CD14-positive monocyte (primary cell): ENCODE results near the gene PDE8B. TPM values are rescaled to one million over a fixed set of nuclear protein-coding genes. Genes with fewer than 3 reads are reported as not detected.

Source experiments
- DNase-seq, 3 donors: peaks; one replicate each; pipeline ENCODE4 v3.0.0-alpha.2; 2011 to 2022
- H2AFZ ChIP-seq: 2 replicates; pipeline ENCODE4 v1.6.0; 2012; ENCODE audit warnings: mild to moderate bottlenecking, low read depth, low read length, inconsistent platforms; ENCODE audit not compliant: insufficient read depth, poor library complexity, severe bottlenecking
- H3K27ac ChIP-seq, 2 donors: 1 replicate in 1 of 2; 2 replicates in 1 of 2; pipeline ENCODE4 v1.5.1; 2012 to 2013; ENCODE audit warnings: low read length in 2 of 2, control low read depth in 1 of 2, inconsistent platforms in 1 of 2, low read depth in 1 of 2, mild to moderate bottlenecking in 1 of 2
- H3K27me3 ChIP-seq, 2 donors: one replicate each; pipeline versions ENCODE4 v1.6.0 to v1.6.1; 2011 to 2013; ENCODE audit warnings: low read length in 2 of 2; ENCODE audit not compliant: control insufficient read depth in 2 of 2, insufficient read depth in 2 of 2
- H3K36me3 ChIP-seq, 2 donors: replicated peaks in 1 of 2; 1 replicate in 1 of 2; 2 replicates in 1 of 2; pipeline versions ENCODE4 v1.5.1 to v1.6.1; 2012 to 2013; ENCODE audit warnings: low read length in 2 of 2, control low read depth in 1 of 2, inconsistent platforms in 1 of 2, mild to moderate bottlenecking in 1 of 2; ENCODE audit not compliant: insufficient read depth in 2 of 2, control insufficient read depth in 1 of 2
- H3K4me1 ChIP-seq, 2 donors: 1 replicate in 1 of 2; 2 replicates in 1 of 2; pipeline versions ENCODE4 v1.5.1 to v1.6.1; 2012 to 2013; ENCODE audit warnings: low read length in 2 of 2, control low read depth in 1 of 2, inconsistent platforms in 1 of 2, mild to moderate bottlenecking in 1 of 2, moderate library complexity in 1 of 2; ENCODE audit not compliant: insufficient read depth in 2 of 2, control insufficient read depth in 1 of 2
- H3K4me2 ChIP-seq: replicated peaks from 2 replicates; pipeline ENCODE3; 2012; ENCODE audit warnings: low read length, moderate library complexity, mild to moderate bottlenecking; ENCODE audit not compliant: poor library complexity, severe bottlenecking; ENCODE audit errors: extremely low read depth
- H3K4me3 ChIP-seq, 3 experiments: fragments of 200-600 bp in 1 of 3; sonication (generic) in 1 of 3; replicated peaks in 1 of 3; 1 replicate in 2 of 3; 2 replicates in 1 of 3; pipeline ENCODE4 v1.5.1; 2011 to 2013; ENCODE audit warnings: low read length in 3 of 3, mild to moderate bottlenecking in 3 of 3, control low read depth in 2 of 3, low read depth in 2 of 3, inconsistent platforms in 1 of 3, moderate library complexity in 1 of 3
- H3K79me2 ChIP-seq: 2 replicates; pipeline ENCODE4 v1.6.0; 2012; ENCODE audit warnings: mild to moderate bottlenecking, control low read depth, inconsistent platforms, low read length, moderate library complexity; ENCODE audit not compliant: insufficient read depth
- H3K9ac ChIP-seq: 2 replicates; pipeline ENCODE4 v1.6.0; 2017; ENCODE audit warnings: low read length, mild to moderate bottlenecking; ENCODE audit not compliant: insufficient read depth, poor library complexity, severe bottlenecking
- H3K9me3 ChIP-seq, 2 donors: replicated peaks in 1 of 2; 1 replicate in 1 of 2; 2 replicates in 1 of 2; pipeline versions ENCODE4 v1.5.1 to v1.6.1; 2012 to 2013; ENCODE audit warnings: low read length in 2 of 2, control low read depth in 1 of 2; ENCODE audit not compliant: control insufficient read depth in 1 of 2, insufficient read depth in 1 of 2
- H4K20me1 ChIP-seq: 2 replicates; pipeline ENCODE4 v1.6.0; 2012; ENCODE audit warnings: mild to moderate bottlenecking, low read length, control low read depth, moderate library complexity; ENCODE audit not compliant: insufficient read depth
- H3K27ac Mint-ChIP-seq, 7 donors: one replicate each; pipeline ENCODE4 v1.8.0; 2020; ENCODE audit warnings: mild to moderate bottlenecking in 7 of 7, mixed read lengths in 7 of 7, moderate library complexity in 6 of 7, inconsistent platforms in 2 of 7
- H3K27me3 Mint-ChIP-seq, 3 donors: one replicate each; pipeline ENCODE4 v1.8.0; 2021 to 2022; ENCODE audit warnings: low read depth in 3 of 3, mild to moderate bottlenecking in 3 of 3, mixed read lengths in 3 of 3, moderate library complexity in 3 of 3, inconsistent platforms in 1 of 3
- H3K36me3 Mint-ChIP-seq, 2 donors: one replicate each; pipeline ENCODE4 v1.8.0; 2020; ENCODE audit warnings: mixed read lengths in 2 of 2, inconsistent platforms in 1 of 2, mild to moderate bottlenecking in 1 of 2
- H3K4me1 Mint-ChIP-seq: one replicate; pipeline ENCODE4 v1.8.0; 2020; ENCODE audit warnings: mild to moderate bottlenecking, mixed read lengths
- H3K4me3 Mint-ChIP-seq, 2 donors: one replicate each; pipeline ENCODE4 v1.8.0; 2020; ENCODE audit warnings: mild to moderate bottlenecking in 2 of 2, mixed read lengths in 2 of 2, moderate library complexity in 1 of 2
- H3K9me3 Mint-ChIP-seq, 7 donors: one replicate each; pipeline ENCODE4 v1.8.0; 2020 to 2022; ENCODE audit warnings: mixed read lengths in 7 of 7, mild to moderate bottlenecking in 6 of 7, moderate library complexity in 6 of 7, inconsistent platforms in 2 of 7
- WGBS: methylation state at CpG from one replicate; pipeline ENCODE4 v1.1.5; 2013; ENCODE audit warnings: missing lambda C conversion rate; ENCODE audit not compliant: insufficient coverage; 5-methylcytosine and 5-hydroxymethylcytosine counted together
- intact Hi-C, 2 donors: fragments of 100-400 bp; cut with micrococcal nuclease; formaldehyde crosslinking; loops; one replicate each; pipeline versions ENCODE4 v1.15.0 to v1.15.1; 2023
- polyA plus RNA-seq, 3 donors: library from polyadenylated mRNA; depleted of rRNA in 1 of 3; unstranded in 2 of 3; stranded (reverse) in 1 of 3; fragments of 300-500 nt in 2 of 3; fragments of >200 nt in 1 of 3; fragmentation: Illumina TruSeq in 2 of 3; gene quantifications; 1 replicate in 2 of 3; 2 replicates in 1 of 3; pipeline ENCODE4 v1.2.3, GENCODE V29; 2012 to 2021
- TF ChIP-seq, protein P1 (sequence below): fragments of 200-600 bp; IDR thresholded peaks from one replicate; pipeline ENCODE4 v1.8.0; 2022; ENCODE audit warnings: antibody characterized with exemption, mild to moderate bottlenecking

PDE8B gene
- polyA plus RNA-seq, 3 donors, result 0.11 to 0.61 (median 0.29) TPM

GRCh38 chr5:77390221-77390620 lies 179.7 kb downstream of the PDE8B start:
- 100% methylated on average over 1 of the region's 3 CpGs for WGBS
- Histone ChIP-seq H3K4me3 (no peak overlapping the region), H3K9ac (no peak overlapping the region), H3K4me2 (no peak overlapping the region), H3K27ac (no peak overlapping the region), H3K27me3 (no peaks in the 10 kb centered on the region), H3K9me3 (no peaks in the 10 kb centered on the region), H3K4me1 (no peaks in the 10 kb centered on the region), H3K36me3 (no peaks in the 10 kb centered on the region), H2AFZ (no peak overlapping the region), H4K20me1 (no peaks in the 10 kb centered on the region), H3K79me2 (no peaks in the 10 kb centered on the region)
- Mint-ChIP-seq H3K27me3 (peaks cover 0 to 4% (median 1%) of the 10 kb centered on the region in 3 donors), H3K36me3 (no peaks in the 10 kb centered on the region), H3K9me3 (peaks cover 2 to 15% (median 6%) of the 10 kb centered on the region in 7 donors), H3K27ac (no peak overlapping the region), H3K4me3 (no peak overlapping the region), H3K4me1 (no peaks in the 10 kb centered on the region)
- intact Hi-C loops, result no loop called here
- TF ChIP-seq, protein P1, sequence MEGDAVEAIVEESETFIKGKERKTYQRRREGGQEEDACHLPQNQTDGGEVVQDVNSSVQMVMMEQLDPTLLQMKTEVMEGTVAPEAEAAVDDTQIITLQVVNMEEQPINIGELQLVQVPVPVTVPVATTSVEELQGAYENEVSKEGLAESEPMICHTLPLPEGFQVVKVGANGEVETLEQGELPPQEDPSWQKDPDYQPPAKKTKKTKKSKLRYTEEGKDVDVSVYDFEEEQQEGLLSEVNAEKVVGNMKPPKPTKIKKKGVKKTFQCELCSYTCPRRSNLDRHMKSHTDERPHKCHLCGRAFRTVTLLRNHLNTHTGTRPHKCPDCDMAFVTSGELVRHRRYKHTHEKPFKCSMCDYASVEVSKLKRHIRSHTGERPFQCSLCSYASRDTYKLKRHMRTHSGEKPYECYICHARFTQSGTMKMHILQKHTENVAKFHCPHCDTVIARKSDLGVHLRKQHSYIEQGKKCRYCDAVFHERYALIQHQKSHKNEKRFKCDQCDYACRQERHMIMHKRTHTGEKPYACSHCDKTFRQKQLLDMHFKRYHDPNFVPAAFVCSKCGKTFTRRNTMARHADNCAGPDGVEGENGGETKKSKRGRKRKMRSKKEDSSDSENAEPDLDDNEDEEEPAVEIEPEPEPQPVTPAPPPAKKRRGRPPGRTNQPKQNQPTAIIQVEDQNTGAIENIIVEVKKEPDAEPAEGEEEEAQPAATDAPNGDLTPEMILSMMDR, result no peak
- DNase-seq, result no peak

DNA sequence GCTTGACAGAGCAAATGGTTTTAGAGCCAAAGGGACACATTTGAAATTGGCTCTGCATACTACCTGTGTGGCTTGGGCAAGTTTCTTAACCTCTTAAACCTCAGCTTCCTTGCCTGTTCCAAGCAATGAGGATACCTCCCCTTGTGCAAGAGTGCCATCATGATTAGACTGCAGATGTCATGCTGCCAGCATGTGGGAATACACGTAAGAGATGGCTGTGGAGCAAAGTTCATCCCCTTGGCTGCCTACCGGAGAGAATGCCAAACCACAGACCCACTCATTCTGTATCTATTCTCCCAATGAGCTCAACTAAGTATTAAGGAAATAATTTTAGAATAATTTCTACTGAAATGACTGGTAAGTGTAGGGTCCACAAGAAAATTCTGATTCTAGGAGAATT lies 180.3 kb downstream of the PDE8B start:
- Histone ChIP-seq H3K9ac (no peak overlapping the region), H3K4me2 (no peak overlapping the region), H3K36me3 (no peaks in the 10 kb centered on the region), H3K27ac (no peak overlapping the region), H3K4me1 (no peaks in the 10 kb centered on the region), H3K79me2 (no peaks in the 10 kb centered on the region), H3K9me3 (no peaks in the 10 kb centered on the region), H2AFZ (no peak overlapping the region), H4K20me1 (no peaks in the 10 kb centered on the region), H3K27me3 (no peaks in the 10 kb centered on the region), H3K4me3 (no peak overlapping the region)
- no peaks in the 10 kb centered on the region for H3K36me3 Mint-ChIP-seq
- H3K4me1 Mint-ChIP-seq, result no peaks in the 10 kb centered on the region
- intact Hi-C loops, result no loop called here
- no CpG with 5 or more reads among the region's 2 CpGs for WGBS
- no peak overlapping the region for H3K27ac Mint-ChIP-seq
- TF ChIP-seq, protein P1, result no peak
- H3K27me3 Mint-ChIP-seq, result peaks cover 0 to 3% (median 1%) of the 10 kb centered on the region in 3 donors
- no peak overlapping the region for H3K4me3 Mint-ChIP-seq
- peaks cover 1 to 11% (median 6%) of the 10 kb centered on the region in 7 donors for H3K9me3 Mint-ChIP-seq
- no peak for DNase-seq
